ENCODE results near the gene VANGL1.
A peak's percentile ranks its signal among the peaks of the same experiment; 100 is the strongest.

The VANGL1 gene

GRCh38 chr1:115666702-115667101 is 24.9 kb downstream of the VANGL1 start:
- peaks cover 70% of the 10 kb centered on the region for H3K36me3 Mint-ChIP-seq (ENCODE audit: low read depth)
- TF ChIP-seq CTCF (IDR thresholded peaks at IDR 0.05), result no peak
- H3K4me1 Mint-ChIP-seq, result peaks cover 39% of the 10 kb centered on the region
- no peak for DNase-seq
- no peaks in the 10 kb centered on the region for H3K27me3 Mint-ChIP-seq (ENCODE audit: low read depth, poor library complexity)
- H3K9me3 Mint-ChIP-seq, result peaks cover 11% of the 10 kb centered on the region
- peak overlapping the region; percentile 89 for H3K27ac Mint-ChIP-seq
- no peak overlapping the region for H3K4me3 Mint-ChIP-seq

- Mint-ChIP-seq H3K4me3 (no peak overlapping the region), H3K36me3 (ENCODE audit: low read depth) (peaks cover 53% of the 10 kb centered on the region), H3K9me3 (peaks cover 11% of the 10 kb centered on the region), H3K27me3 (ENCODE audit: low read depth, poor library complexity) (no peaks in the 10 kb centered on the region), H3K27ac (no peak overlapping the region), H3K4me1 (peaks cover 58% of the 10 kb centered on the region)
- DNase-seq, result no peak
- TF ChIP-seq CTCF (IDR thresholded peaks at IDR 0.05), result no peak
These were observed 26.8 kb downstream of the VANGL1 start for GRCh38 chr1:115668579-115668978.

GRCh38 chr1:115669002-115669673 is 27.4 kb downstream of the VANGL1 start:
- DNase-seq, result no peak
- TF ChIP-seq CTCF (IDR thresholded peaks at IDR 0.05), result no peak
- peaks cover 11% of the 10 kb centered on the region for H3K9me3 Mint-ChIP-seq
- H3K36me3 Mint-ChIP-seq (ENCODE audit: low read depth), result peaks cover 50% of the 10 kb centered on the region
- no peak overlapping the region for H3K27ac Mint-ChIP-seq
- H3K4me1 Mint-ChIP-seq, result peaks cover 61% of the 10 kb centered on the region
- no peak overlapping the region for H3K4me3 Mint-ChIP-seq
- no peaks in the 10 kb centered on the region for H3K27me3 Mint-ChIP-seq (ENCODE audit: low read depth, poor library complexity)

- TF ChIP-seq CTCF (IDR thresholded peaks at IDR 0.05), result no peak
- H3K27me3 Mint-ChIP-seq (ENCODE audit: low read depth, poor library complexity), result no peaks in the 10 kb centered on the region
- H3K9me3 Mint-ChIP-seq, result peaks cover 11% of the 10 kb centered on the region
- no peak overlapping the region for H3K4me3 Mint-ChIP-seq
- peak overlapping the region; percentile 85 for H3K27ac Mint-ChIP-seq
- DNase-seq, result no peak
- peaks cover 66% of the 10 kb centered on the region for H3K4me1 Mint-ChIP-seq
- peaks cover 50% of the 10 kb centered on the region for H3K36me3 Mint-ChIP-seq (ENCODE audit: low read depth)
These were observed 28.1 kb downstream of the VANGL1 start for GRCh38 chr1:115669886-115670285.

GRCh38 chr1:115670476-115671175 is 28.9 kb downstream of the VANGL1 start:
- peaks cover 44% of the 10 kb centered on the region for H3K36me3 Mint-ChIP-seq (ENCODE audit: low read depth)
- peak; percentile 38 for DNase-seq
- peak overlapping the region; percentile 32 for H3K4me3 Mint-ChIP-seq
- peak overlapping the region; percentile 95 for H3K27ac Mint-ChIP-seq
- peaks cover 11% of the 10 kb centered on the region for H3K9me3 Mint-ChIP-seq
- TF ChIP-seq CTCF (IDR thresholded peaks at IDR 0.05), result no peak
- H3K4me1 Mint-ChIP-seq, result peaks cover 68% of the 10 kb centered on the region
- H3K27me3 Mint-ChIP-seq (ENCODE audit: low read depth, poor library complexity), result no peaks in the 10 kb centered on the region

Measured in nephron progenitor cell (in vitro differentiated cells).